IMR-90 (cell line): Measurements from ENCODE around the gene KIAA1614. TPM values are rescaled to one million over a fixed set of nuclear protein-coding genes. Genes with fewer than 3 reads are reported as not detected.

Experiments
- ATAC-seq: fragments of 200-7000 bp; cut with Tn5 transposase; 2 replicates; pipeline ENCODE4 v1.9.1; 2020; ENCODE audit warnings: low read depth, mild to moderate bottlenecking, moderate library complexity
- BruUV-seq: library from RNA; stranded (reverse); fragments of 400-500 nt; replicated peaks from 2 replicates; lab custom pipeline; 2021; lab: Mats Ljungman, UMichigan
- CTCF ChIA-PET: fragments of 300-600 bp; formaldehyde crosslinking; extraction: SDS; loops from one replicate; lab custom pipeline; 2021; ENCODE audit warnings: antibody characterized with exemption; lab: Yijun Ruan, JAX
- POLR2A ChIA-PET: fragments of 300-600 bp; sonication (Branson Sonifier 250); formaldehyde crosslinking; loops from one replicate; lab custom pipeline; 2022; ENCODE audit warnings: antibody characterized with exemption; ENCODE audit not compliant: unreplicated experiment; lab: Charles Lee
- DNase-seq: peaks from one replicate; pipeline ENCODE4 v3.0.0; 2013
- H2AFZ ChIP-seq: replicated peaks from 2 replicates; pipeline ENCODE3; 2013; ENCODE audit warnings: low read length, mild to moderate bottlenecking; ENCODE audit not compliant: poor library complexity
- H2AK5ac ChIP-seq: 2 replicates; pipeline ENCODE4 v1.6.1; 2013; ENCODE audit warnings: low read depth, low read length, inconsistent platforms
- H2AK9ac ChIP-seq: replicated peaks from 2 replicates; pipeline ENCODE3; 2013; ENCODE audit warnings: mild to moderate bottlenecking, low read depth, low read length, moderate library complexity; ENCODE audit not compliant: poor library complexity
- H2BK120ac ChIP-seq: 2 replicates; pipeline ENCODE4 v1.6.1; 2013; ENCODE audit warnings: low read depth, low read length, inconsistent platforms
- H2BK15ac ChIP-seq: 3 replicates; pipeline ENCODE4 v1.6.1; 2013; ENCODE audit warnings: low read depth, low read length, inconsistent platforms
- H2BK20ac ChIP-seq: 2 replicates; pipeline ENCODE4 v1.6.1; 2013; ENCODE audit warnings: low read depth, mild to moderate bottlenecking, inconsistent platforms, low read length, moderate library complexity
- H2BK5ac ChIP-seq: 2 replicates; pipeline ENCODE4 v1.6.1; 2013; ENCODE audit warnings: mild to moderate bottlenecking, low read depth, low read length, inconsistent platforms; ENCODE audit not compliant: poor library complexity, severe bottlenecking
- H3K14ac ChIP-seq: replicated peaks from 2 replicates; pipeline ENCODE4 v1.6.1; 2013; ENCODE audit warnings: low read depth, low read length, inconsistent platforms
- H3K18ac ChIP-seq: 2 replicates; pipeline ENCODE4 v1.6.1; 2013; ENCODE audit warnings: low read depth, low read length, control low read depth
- H3K23ac ChIP-seq: 2 replicates; pipeline ENCODE4 v1.6.1; 2013; ENCODE audit warnings: low read depth, low read length, inconsistent platforms
- H3K27ac ChIP-seq: 2 replicates; pipeline ENCODE4 v1.5.1; 2013; ENCODE audit warnings: mild to moderate bottlenecking, control low read depth, low read length; ENCODE audit not compliant: insufficient read depth
- H3K27me3 ChIP-seq: 2 replicates; pipeline ENCODE4 v1.6.1; 2013; ENCODE audit warnings: low read length; ENCODE audit not compliant: control insufficient read depth, insufficient read depth
- H3K36me3 ChIP-seq: 2 replicates; pipeline ENCODE4 v1.6.1; 2013; ENCODE audit warnings: low read length, mixed read lengths; ENCODE audit not compliant: control insufficient read depth, insufficient read depth
- H3K4ac ChIP-seq: 2 replicates; pipeline ENCODE4 v1.6.1; 2013; ENCODE audit warnings: low read depth, low read length, inconsistent platforms
- H3K4me1 ChIP-seq: 2 replicates; pipeline ENCODE4 v1.6.1; 2013; ENCODE audit warnings: low read length, mixed read lengths; ENCODE audit not compliant: control insufficient read depth, insufficient read depth
- H3K4me2 ChIP-seq: 2 replicates; pipeline ENCODE4 v1.6.1; 2013; ENCODE audit warnings: low read depth, mild to moderate bottlenecking, control low read depth, low read length, moderate library complexity
- H3K4me3 ChIP-seq: 2 replicates; pipeline ENCODE4 v1.5.1; 2013; ENCODE audit warnings: low read depth, mild to moderate bottlenecking, control low read depth, low read length, moderate library complexity; ENCODE audit not compliant: insufficient read depth
- H3K56ac ChIP-seq: 2 replicates; pipeline ENCODE4 v1.6.1; 2013; ENCODE audit warnings: low read length, inconsistent platforms; ENCODE audit not compliant: insufficient read depth; ENCODE audit errors: extremely low read depth
- H3K79me1 ChIP-seq, 2 experiments: 2 replicates each; pipeline ENCODE4 v1.6.1; 2013; ENCODE audit warnings: low read length in 2 of 2, inconsistent platforms in 1 of 2, low read depth in 1 of 2
- H3K9ac ChIP-seq: 2 replicates; pipeline ENCODE4 v1.6.1; 2013; ENCODE audit warnings: low read depth, low read length, control low read depth
- H3K9me1 ChIP-seq: 2 replicates; pipeline ENCODE4 v1.6.1; 2013; ENCODE audit warnings: low read length, inconsistent platforms; ENCODE audit not compliant: insufficient read depth
- H3K9me3 ChIP-seq: 2 replicates; pipeline ENCODE4 v1.6.1; 2013; ENCODE audit warnings: low read length; ENCODE audit not compliant: control insufficient read depth, insufficient read depth
- H4K20me1 ChIP-seq: 2 replicates; pipeline ENCODE4 v1.6.1; 2013; ENCODE audit warnings: low read length, inconsistent platforms; ENCODE audit not compliant: insufficient read depth
- H4K5ac ChIP-seq: 2 replicates; pipeline ENCODE4 v1.6.1; 2013; ENCODE audit warnings: mild to moderate bottlenecking, low read depth, low read length, control low read depth
- H4K8ac ChIP-seq, 2 experiments: 2 replicates each; pipeline ENCODE4 v1.6.1; 2013; ENCODE audit warnings: low read depth in 2 of 2, low read length in 2 of 2, control low read depth in 1 of 2, inconsistent platforms in 1 of 2
- H4K91ac ChIP-seq: 2 replicates; pipeline ENCODE4 v1.6.1; 2013; ENCODE audit warnings: low read depth, low read length, inconsistent platforms; ENCODE audit not compliant: insufficient read depth
- BHLHE40 ChIP-seq: fragments of 150-350 bp; IDR thresholded peaks from 2 replicates; pipeline ENCODE4 v1.6.1; 2016; ENCODE audit warnings: mild to moderate bottlenecking, low read depth, low read length
- CEBPB ChIP-seq: IDR thresholded peaks from 2 replicates; pipeline ENCODE4 v1.6.1; 2012; ENCODE audit warnings: low read depth, low read length, improper control_type of control experiment
- CHD1 ChIP-seq: IDR thresholded peaks from 2 replicates; pipeline ENCODE4 v1.6.1; 2012; ENCODE audit warnings: low read depth, low read length, improper control_type of control experiment
- FOS ChIP-seq: fragments of 150-350 bp; IDR thresholded peaks from 2 replicates; pipeline ENCODE4 v1.6.1; 2016; ENCODE audit warnings: low read depth, low read length
- MAFK ChIP-seq: IDR thresholded peaks from 2 replicates; pipeline ENCODE4 v1.6.1; 2012; ENCODE audit warnings: low read depth, low read length, improper control_type of control experiment
- MAZ ChIP-seq: IDR thresholded peaks from 2 replicates; pipeline ENCODE4 v1.6.1; 2012; ENCODE audit warnings: low read depth, mild to moderate bottlenecking, low read length, improper control_type of control experiment, moderate library complexity, borderline replicate concordance
- MXI1 ChIP-seq: IDR thresholded peaks from 2 replicates; pipeline ENCODE4 v1.6.1; 2012; ENCODE audit warnings: low read depth, mild to moderate bottlenecking, low read length, moderate library complexity, borderline replicate concordance
- NFE2L2 ChIP-seq: fragments of 150-350 bp; IDR thresholded peaks from 2 replicates; pipeline ENCODE4 v1.6.1; 2016; ENCODE audit warnings: low read depth, mild to moderate bottlenecking, low read length
- POLR2A ChIP-seq: IDR thresholded peaks from 2 replicates; pipeline ENCODE4 v1.6.1; 2012; ENCODE audit warnings: mild to moderate bottlenecking, low read depth, low read length
- RAD21 ChIP-seq: IDR thresholded peaks from 2 replicates; pipeline ENCODE4 v1.6.1; 2012; ENCODE audit warnings: low read length, improper control_type of control experiment
- RFX5 ChIP-seq: IDR thresholded peaks from 2 replicates; pipeline ENCODE4 v1.8.0; 2012; ENCODE audit warnings: low read depth, mild to moderate bottlenecking, low read length, moderate library complexity
- SMC3 ChIP-seq: fragments of 150-350 bp; IDR thresholded peaks from 2 replicates; pipeline ENCODE4 v1.6.1; 2016; ENCODE audit warnings: low read depth, mild to moderate bottlenecking, antibody characterized with exemption, low read length, moderate library complexity
- WGBS, 2 experiments: methylation state at CpG; one replicate each; pipeline versions ENCODE4 v1.1.5 to v1.1.7; 2013; ENCODE audit warnings: missing lambda C conversion rate in 2 of 2; ENCODE audit not compliant: insufficient read length in 1 of 2; ENCODE audit errors: extremely low coverage in 2 of 2; 5-methylcytosine and 5-hydroxymethylcytosine counted together
- dilution Hi-C: fragments of 300-500 bp; cut with HindIII; formaldehyde crosslinking; loops from one replicate; pipeline ENCODE4 v1.14.3; 2018; ENCODE audit warnings: low sequenced_read_pairs; ENCODE audit not compliant: unreplicated experiment
- in situ Hi-C: fragments of 300-500 bp; cut with MboI; formaldehyde crosslinking; loops from 3 replicates; pipeline ENCODE4 v1.14.3; 2019; ENCODE audit warnings: low sequenced_read_pairs, inconsistent platforms, mixed read lengths
- intact Hi-C: fragments of 100-400 bp; cut with micrococcal nuclease; formaldehyde crosslinking; loops from 2 replicates; pipeline ENCODE4 v1.10.0; 2022
- polyA plus RNA-seq, 3 experiments: library from polyadenylated mRNA; depleted of rRNA; stranded (reverse); fragments of >200 nt; gene quantifications; 2 replicates each; pipeline ENCODE4 v1.2.3, GENCODE V29; 2012; ENCODE audit warnings: low replicate concordance in 1 of 3
- total RNA-seq: library from RNA; depleted of rRNA; stranded (reverse); fragments of >200 nt; gene quantifications from 2 replicates; pipeline ENCODE4 v1.2.3, GENCODE V29; 2012
- TF ChIP-seq, protein P1 (sequence below): conservative IDR thresholded peaks from 2 replicates; pipeline ENCODE4 v1.5.1; 2012; ENCODE audit warnings: mild to moderate bottlenecking, low read depth, low read length, improper control_type of control experiment
- TF ChIP-seq, protein P2 (sequence below): fragments of 150-350 bp; IDR thresholded peaks from 2 replicates; pipeline ENCODE4 v1.6.1; 2016; ENCODE audit warnings: low read depth, mild to moderate bottlenecking, low read length, moderate library complexity, borderline replicate concordance
- TF ChIP-seq, protein P3 (sequence below): fragments of 150-350 bp; IDR thresholded peaks from 2 replicates; pipeline ENCODE4 v1.6.1; 2017; ENCODE audit warnings: mild to moderate bottlenecking, antibody characterized with exemption, low read length, low read depth

The KIAA1614 gene
- total and polyA plus RNA-seq, 2 of the 4 experiments (the other 2 are of a cell fraction), result 1.8 to 3.5 TPM

DNA sequence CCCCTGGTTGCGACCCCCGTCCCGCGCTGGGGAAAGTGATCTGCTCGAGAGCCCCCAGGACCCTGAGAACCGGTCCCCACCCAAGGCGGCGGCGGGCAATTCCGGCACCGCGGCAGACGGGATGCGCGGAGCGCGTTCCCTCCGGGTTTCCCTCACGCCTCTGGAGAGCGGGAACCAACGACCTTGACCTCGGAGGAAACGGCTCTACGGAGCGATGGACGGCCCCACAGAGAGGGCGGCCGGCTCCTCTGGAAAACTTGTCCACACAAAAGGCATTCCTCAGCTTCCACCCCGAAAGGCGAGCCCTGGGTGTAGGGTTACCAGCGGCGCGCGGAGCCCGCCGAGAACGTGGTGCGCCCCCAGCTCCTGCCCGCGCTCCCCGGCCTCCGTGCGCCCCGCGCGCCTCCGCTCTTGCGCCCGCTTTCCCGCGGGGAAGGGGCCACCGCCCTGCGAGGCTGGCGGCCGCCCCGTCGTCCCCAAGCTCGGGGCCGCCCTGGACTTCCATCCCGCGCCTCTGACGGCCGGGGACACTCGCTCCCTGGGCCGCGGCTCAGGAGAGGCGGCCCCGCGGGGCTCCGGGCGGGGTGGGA lies 391 bp upstream of the KIAA1614 start:
- peaks cover 3 to 31% of the 10 kb centered on the region in 2 experiments; a peak in 3 of 4 replicates for H3K79me1 ChIP-seq
- H3K9ac ChIP-seq, result peak overlapping the region; percentile 79
- H2BK15ac ChIP-seq, result peak overlapping the region; percentile 60; the same call in 1 of the 3 replicates
- peak overlapping the region; percentile 91 for H2AK9ac ChIP-seq
- H4K8ac ChIP-seq, result peak overlapping the region; percentile 85 to 89; a peak in 3 of 4 replicates
- intact Hi-C loops, result loop anchor here (2.0 kb wide), 1 partner anchor 108 kb away; no protein-coding TSS in a partner anchor
- 0 out of 2 replicates have a peak overlapping the region, but pooled peaks have one; percentile 14 for H2AK5ac ChIP-seq
- H4K20me1 ChIP-seq, result no peaks in the 10 kb centered on the region
- peak overlapping the region; percentile 92 for H3K4me2 ChIP-seq
- no peaks in the 10 kb centered on the region for H3K9me3 ChIP-seq
- peaks cover 5% of the 10 kb centered on the region for H3K4me1 ChIP-seq
- dilution Hi-C loops, result no loop called here
- peak overlapping the region; percentile 60 for H3K4me3 ChIP-seq
- H3K4ac ChIP-seq, result peak overlapping the region; percentile 71
- H3K27me3 ChIP-seq, result no peaks in the 10 kb centered on the region
- H3K36me3 ChIP-seq, result peaks cover 11% of the 10 kb centered on the region; the same call in 1 of the 2 replicates
- H3K18ac ChIP-seq, result peak overlapping the region; percentile 55
- H3K14ac ChIP-seq, result peak overlapping the region; percentile 59
- peak; percentile 34 for DNase-seq
- 0 out of 2 replicates have a peak overlapping the region, but pooled peaks have one; percentile 11 for H2BK20ac ChIP-seq
- H3K23ac ChIP-seq, result peak overlapping the region; percentile 57
- peak overlapping the region; percentile 93 for H2AFZ ChIP-seq
- no peak for TF ChIP-seq MXI1
- TF ChIP-seq RFX5, result no peak
- TF ChIP-seq, protein P1, sequence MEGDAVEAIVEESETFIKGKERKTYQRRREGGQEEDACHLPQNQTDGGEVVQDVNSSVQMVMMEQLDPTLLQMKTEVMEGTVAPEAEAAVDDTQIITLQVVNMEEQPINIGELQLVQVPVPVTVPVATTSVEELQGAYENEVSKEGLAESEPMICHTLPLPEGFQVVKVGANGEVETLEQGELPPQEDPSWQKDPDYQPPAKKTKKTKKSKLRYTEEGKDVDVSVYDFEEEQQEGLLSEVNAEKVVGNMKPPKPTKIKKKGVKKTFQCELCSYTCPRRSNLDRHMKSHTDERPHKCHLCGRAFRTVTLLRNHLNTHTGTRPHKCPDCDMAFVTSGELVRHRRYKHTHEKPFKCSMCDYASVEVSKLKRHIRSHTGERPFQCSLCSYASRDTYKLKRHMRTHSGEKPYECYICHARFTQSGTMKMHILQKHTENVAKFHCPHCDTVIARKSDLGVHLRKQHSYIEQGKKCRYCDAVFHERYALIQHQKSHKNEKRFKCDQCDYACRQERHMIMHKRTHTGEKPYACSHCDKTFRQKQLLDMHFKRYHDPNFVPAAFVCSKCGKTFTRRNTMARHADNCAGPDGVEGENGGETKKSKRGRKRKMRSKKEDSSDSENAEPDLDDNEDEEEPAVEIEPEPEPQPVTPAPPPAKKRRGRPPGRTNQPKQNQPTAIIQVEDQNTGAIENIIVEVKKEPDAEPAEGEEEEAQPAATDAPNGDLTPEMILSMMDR, result no peak
- TF ChIP-seq CHD1, result no peak
- TF ChIP-seq RAD21, result no peak
- TF ChIP-seq POLR2A, result no peak
- TF ChIP-seq, protein P2, sequence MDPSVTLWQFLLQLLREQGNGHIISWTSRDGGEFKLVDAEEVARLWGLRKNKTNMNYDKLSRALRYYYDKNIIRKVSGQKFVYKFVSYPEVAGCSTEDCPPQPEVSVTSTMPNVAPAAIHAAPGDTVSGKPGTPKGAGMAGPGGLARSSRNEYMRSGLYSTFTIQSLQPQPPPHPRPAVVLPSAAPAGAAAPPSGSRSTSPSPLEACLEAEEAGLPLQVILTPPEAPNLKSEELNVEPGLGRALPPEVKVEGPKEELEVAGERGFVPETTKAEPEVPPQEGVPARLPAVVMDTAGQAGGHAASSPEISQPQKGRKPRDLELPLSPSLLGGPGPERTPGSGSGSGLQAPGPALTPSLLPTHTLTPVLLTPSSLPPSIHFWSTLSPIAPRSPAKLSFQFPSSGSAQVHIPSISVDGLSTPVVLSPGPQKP, result no peak
- TF ChIP-seq, protein P3, sequence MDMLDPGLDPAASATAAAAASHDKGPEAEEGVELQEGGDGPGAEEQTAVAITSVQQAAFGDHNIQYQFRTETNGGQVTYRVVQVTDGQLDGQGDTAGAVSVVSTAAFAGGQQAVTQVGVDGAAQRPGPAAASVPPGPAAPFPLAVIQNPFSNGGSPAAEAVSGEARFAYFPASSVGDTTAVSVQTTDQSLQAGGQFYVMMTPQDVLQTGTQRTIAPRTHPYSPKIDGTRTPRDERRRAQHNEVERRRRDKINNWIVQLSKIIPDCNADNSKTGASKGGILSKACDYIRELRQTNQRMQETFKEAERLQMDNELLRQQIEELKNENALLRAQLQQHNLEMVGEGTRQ, result no peak
- no peak for TF ChIP-seq CEBPB
- TF ChIP-seq MAZ, result no peak
- no peak for TF ChIP-seq NFE2L2
- no peak for TF ChIP-seq FOS
- TF ChIP-seq SMC3, result no peak
- TF ChIP-seq BHLHE40, result no peak
- no peak for TF ChIP-seq MAFK
- 1% methylated on average over 39 of the region's 71 CpGs; no CpG with 5 or more reads in 1 of the 2 experiments for WGBS, 2 experiments
- ChIA-PET CTCF (interaction anchor here (0.7 to 1.6 kb wide), 3 partner anchors 9 to 286 kb away, joined by 3 to 5 read pairs (median 5); no protein-coding TSS in a partner anchor), POLR2A (no interaction called here)
- peak overlapping the region; percentile 94 for H3K27ac ChIP-seq
- peak overlapping the region; percentile 91 for H4K5ac ChIP-seq
- H3K9me1 ChIP-seq, result peaks cover 9% of the 10 kb centered on the region; the same call in 1 of the 2 replicates
- in situ Hi-C loops, result no loop called here
- H3K56ac ChIP-seq, result peak overlapping the region; percentile 46; the same call in 1 of the 2 replicates
- peak overlapping the region; percentile 28 for H2BK120ac ChIP-seq
- BruUV-seq, result no TSS peak
- ATAC-seq, result peak; percentile 57
- H2BK5ac ChIP-seq, result peak overlapping the region; percentile 84
- peak overlapping the region; percentile 82 for H4K91ac ChIP-seq
